Glomerular endothelial cell (primary cell): Measurements from ENCODE around the gene SMC6. TPM values are rescaled to one million over a fixed set of nuclear protein-coding genes. Genes with fewer than 3 reads are reported as not detected.

Experiments used
- DNase-seq: peaks from one replicate; pipeline ENCODE4 v3.0.0-alpha.2; 2011; ENCODE audit warnings: low read depth, low spot score; ENCODE audit errors: extremely low read depth
- total RNA-seq: library from RNA; depleted of rRNA; stranded (reverse); fragments of >200 nt; gene quantifications from 2 replicates; pipeline ENCODE4 v1.2.3, GENCODE V29; 2015

SMC6 gene
- total RNA-seq, 1 donor from 2014 or later = 26.0 TPM

DNA sequence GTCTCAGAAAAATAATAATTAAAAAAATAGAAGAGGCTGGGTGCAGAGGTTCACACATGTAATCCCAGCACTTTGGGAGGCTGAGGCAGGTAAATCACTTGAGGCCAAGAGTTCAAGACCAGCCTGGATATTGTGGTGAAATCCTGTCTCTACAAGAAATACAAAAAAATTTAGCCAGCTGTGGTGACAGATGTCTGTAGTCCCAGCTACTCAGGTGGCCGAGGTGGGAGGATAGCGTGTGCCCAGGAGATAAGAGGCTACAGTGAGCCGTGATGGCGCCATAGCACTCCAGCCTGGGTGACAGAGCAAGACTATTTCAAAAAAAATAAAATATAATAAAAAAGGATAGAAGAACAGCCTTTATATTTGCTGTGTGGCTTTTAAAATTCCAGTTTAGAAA lies 35.9 kb downstream of the SMC6 start:
- DNase-seq = no peak

DNA sequence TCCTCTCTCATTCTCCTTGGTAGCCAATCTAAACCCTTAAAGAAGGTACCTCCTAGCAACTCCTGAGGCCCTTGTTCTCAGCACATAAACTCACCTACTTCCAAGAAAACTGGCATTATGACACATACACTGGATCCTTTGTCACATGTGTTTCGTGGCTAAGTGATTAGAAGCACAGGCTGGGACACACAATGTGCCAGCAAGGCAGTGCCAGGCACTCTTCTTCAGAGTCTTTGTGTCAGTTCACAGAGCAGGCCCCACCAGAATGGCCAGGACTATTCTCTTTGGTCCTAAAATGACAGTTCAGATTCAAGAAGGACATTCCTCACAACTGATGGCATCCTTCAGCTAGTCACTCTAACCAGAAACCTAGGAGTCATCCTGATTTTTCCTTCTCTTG lies 40.3 kb downstream of the SMC6 start:
- no peak for DNase-seq

DNA sequence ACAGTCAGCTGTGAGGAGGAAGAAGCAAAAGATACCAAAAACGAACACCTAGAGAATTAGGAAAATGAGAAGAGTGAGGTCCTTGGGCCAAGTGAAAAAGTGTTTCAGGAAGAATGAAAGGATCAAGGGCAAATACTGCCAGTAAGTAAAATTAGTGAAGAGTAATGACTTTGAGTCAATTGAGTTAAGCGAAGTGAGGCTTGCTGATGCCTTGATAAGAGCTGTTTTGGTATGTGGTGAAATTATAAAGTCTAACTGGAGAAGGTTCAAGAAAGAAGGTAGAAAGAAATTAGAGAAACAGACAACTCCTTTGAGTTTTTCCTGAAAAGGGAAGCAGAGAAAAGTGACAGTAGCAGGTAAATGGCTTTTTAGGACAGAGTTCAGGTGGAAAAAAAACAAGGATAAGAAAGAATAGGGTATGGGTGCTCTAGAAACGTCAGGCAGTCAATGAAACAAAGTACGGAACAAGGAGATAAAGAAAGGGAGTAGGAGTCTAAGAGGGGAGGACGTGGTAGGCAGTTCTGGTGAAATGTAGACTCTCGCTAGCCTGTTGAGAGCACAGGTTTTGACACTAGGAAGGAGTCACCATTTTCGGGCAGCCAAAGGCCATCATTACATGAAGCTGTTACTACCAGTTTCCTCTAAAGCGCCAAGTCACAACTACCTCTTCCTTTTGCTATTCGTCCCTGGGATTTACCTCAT lies 42.9 kb downstream of the SMC6 start:
- DNase-seq = no peak

DNA sequence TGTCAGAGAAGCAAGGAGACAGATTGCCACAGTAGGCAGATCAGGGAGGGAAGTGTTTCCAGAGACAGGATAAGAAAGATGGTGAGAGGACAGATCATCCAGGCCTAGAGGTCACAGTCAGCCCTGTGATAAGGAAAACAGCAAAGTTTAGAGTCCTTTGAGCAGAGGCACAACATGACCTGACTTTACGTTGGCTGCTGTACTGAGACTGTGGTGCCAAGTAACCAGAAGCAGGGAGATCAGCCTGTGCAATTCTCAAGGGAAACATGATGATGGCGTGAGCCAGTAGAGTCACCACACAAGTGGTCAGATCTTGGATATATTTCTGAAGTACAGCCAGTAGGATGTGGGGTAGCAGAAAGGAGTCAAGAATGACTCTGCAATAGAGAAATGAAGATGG lies 43.7 kb downstream of the SMC6 start:
- no peak for DNase-seq

DNA sequence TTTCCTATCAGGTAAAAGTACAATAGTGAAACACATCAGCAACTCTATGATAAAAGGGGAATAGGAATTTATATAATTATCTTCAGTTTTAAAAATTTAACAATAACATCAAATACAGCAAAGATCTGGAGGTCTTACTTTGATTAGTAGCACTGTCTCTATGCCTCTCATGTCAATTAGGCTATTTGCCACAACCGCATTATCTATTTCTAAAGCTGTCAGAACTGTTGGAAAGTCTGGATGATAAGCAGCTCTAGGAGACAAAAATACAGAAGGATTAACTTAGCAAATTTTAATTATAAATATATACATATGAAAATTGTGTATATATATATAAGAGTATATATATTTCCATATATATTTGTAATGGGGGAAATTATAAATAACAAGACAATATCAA lies 45.1 kb downstream of the SMC6 start:
- DNase-seq = no peak

DNA sequence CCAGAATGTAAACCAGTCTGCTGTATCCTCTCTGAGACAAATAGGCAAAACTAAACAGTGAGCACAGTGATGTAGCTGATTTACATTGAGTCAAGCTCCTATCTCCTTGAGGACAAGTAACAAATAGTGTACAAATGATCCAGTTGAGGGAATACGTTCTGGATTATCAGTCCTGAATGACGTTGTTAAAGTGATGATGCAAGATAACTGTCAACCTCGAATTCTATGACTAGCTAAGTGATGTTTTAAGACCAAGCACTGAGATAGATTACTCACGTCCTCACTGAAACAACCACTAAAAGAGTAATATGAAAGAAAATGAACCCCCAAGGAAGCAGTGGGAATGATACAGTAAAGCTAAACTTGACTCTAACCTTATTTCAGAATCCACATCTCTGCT lies 46.8 kb downstream of the SMC6 start:
- no peak for DNase-seq

DNA sequence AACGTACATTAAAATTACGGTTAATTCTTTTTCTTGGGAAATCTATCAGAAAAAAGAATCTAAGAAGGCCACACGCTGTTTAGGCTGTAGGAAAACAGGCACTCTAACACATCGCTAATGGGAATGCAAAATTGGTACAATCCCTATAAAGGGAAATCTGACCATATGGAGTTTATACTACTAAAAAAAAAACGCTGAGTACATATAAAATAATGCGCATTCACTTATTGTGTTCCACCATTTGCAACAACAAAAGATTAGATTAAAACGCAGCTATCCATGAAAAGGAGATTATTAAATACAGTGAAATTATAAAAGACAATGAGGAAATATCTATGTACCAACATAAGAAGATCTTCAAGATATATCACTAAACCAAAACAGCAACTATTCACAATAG lies 62.8 kb downstream of the SMC6 start:
- no peak for DNase-seq

DNA sequence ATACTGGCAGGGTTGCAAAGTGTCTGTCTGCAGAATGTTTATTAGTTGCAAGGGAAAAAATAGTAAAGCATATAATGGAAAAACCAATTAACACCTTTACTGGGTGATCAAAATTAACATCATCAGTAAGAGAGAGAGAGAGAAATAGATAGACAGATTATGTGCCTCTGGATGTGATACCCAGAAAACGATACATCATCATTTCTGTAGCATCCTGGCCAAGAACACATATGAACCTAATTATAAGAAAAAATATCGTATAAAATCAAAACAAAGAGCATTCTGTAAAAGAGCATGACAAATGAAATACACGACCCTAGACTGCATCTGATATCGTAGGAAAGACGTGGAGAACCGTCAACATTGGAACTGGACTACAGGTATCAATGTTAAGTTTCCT lies 64.6 kb downstream of the SMC6 start:
- no peak for DNase-seq

DNA sequence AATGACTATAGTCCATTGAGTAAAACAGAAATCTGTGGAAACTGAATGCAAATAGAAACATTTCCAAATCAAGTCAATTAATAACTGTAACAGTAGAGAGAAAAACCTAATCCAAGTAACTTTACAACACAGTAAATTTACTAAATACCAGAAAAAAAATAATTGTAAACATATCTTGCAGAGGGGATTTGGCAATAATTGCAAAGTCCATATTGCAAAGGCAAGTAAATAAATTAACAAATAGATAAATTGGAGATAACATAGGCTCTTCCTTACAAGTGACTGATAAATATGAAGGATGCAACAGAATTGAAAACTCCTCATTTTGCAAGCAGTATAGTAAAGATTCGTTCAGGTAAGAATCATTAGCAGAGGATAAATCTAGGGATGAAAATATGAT lies 65.0 kb downstream of the SMC6 start:
- DNase-seq = no peak

DNA sequence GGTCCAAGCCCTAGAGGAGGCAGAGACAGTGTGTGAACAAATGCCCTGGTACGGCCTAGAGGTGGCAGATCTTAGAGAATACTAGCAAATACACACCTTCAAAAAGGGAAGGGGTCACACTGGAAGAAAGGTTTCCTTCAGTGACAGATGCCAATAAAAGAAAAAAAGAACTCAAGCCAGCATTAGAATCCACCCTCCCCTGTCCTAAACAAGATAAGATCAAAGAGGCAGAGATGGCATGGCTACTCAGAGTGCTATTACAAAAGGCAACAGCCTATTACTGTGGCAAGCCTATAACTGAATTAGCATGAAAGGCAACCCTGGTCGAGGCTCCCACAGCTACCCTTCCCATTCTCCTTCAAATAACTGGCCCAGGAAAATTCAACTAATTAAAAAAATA lies 69.6 kb downstream of the SMC6 start:
- no peak for DNase-seq

DNA sequence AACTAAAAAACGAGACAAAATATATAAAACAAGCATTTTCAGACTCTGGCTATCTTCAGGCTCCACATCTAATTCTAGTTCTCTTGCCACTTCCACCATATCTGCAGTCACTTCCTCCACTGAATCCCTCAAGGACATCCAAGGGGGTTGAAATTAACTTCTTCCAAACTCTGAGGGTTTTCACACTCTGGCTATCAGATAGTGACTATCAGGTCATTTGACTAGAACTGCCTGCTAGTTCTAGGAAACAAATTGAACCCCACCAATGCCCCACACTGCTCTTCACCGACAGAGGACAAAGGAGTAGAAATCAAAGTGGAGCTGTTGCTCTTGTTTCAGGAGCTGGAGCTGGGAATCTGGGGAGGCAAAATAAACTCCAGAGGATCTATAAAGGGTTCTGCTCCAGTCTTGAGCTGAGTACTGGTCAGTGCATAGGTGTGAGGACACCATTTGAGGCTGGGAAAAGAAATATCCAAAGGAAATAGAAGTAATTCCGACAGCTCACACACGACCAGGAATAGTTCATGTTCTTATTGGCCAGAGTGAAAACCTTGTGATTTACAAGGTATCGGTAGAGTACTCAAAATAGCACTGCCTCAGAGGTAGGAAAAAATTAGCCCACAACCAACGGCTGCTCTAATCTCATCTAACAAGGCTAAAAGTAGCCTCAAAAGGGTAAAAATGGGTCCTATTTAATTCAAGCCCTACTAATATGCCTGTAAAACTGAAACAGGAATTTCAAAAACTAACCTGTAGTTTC lies 71.3 kb downstream of the SMC6 start:
- no peak for DNase-seq

DNA sequence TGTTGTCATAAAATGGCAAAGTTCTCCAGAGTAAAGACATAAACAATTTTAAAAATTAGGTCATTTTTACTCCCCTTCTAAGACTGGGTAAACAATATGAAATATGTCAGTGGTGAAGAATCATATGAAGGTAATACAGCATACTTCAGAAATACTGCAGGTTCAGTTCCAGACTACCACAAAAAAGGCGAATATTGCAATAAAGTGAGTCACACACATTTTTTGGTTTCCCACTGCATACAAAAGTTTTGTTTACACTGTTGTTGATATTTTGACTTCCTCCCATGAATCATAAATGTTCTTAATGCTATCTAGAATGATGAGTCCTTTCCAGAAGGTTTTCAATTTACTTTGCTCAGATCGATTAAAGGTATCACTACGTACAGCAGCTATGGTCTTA lies 73.5 kb downstream of the SMC6 start:
- DNase-seq = no peak

DNA sequence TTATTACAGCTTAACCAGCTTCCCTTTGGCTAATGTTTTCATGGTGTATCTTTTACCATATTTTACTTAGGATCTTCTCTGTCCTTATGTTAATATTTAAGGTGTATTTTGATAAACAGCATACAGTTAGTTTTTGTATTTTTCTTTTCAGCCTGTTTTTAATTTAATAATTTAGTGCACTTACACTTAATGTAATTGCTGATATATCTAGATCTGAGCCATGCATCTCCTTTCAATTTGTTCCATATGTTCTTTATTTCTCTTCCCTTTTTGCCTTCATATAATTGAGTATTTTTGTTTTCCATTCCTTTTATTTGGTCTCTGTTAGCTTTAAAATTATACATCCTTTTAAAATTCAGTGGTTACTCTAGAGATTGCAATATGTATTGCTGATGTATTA lies 78.8 kb downstream of the SMC6 start:
- no peak for DNase-seq

DNA sequence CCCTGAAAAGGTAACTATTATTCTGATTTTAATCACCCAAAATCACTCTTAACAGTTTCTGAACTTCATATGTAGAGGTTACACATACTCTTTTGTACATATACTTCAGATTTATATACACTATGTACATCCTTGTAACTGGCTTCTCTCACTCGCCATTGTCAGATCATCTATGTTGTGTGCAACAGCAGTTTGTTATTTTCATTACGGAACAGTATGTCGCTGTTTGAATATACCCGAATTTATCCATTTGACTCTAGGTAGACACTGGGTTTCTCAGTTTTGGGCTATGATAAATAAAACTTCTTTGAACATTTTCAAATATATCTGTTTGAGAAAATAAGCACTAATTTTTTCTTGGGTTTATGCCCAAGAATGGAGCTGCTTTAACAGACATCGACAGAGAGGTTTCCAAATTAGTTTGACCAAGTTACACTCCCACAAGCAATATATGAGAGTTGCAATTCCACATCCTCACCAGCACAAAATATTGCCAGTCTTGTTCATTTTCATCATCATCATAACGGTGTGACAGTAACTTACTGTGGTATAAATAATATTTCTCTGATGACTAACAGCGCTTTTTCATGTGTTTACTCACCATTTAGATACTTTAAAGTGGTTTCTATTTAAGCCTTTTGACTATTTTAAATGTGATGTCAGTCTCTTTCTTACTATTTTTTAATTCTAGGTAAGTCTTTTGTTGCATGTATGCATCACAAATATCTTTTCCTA lies 80.9 kb downstream of the SMC6 start:
- no peak for DNase-seq

DNA sequence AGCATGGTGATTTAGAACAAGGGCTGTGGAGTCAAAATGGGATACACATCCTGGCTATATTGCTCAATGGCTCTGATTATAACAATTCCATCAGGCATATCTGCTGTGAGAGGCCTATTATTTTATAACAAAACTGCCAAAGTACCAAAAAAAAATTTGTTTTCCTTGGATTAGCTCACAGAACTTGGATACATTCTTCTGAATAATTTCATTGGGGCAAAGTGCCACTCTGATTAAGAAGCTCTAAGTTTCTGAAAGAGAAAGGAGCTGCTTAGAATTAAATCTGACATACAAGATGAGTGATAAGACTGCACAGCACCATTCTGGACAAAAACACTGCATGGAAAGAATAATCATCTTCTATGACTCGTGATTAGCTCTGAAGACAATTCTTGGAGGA lies 85.7 kb downstream of the SMC6 start:
- DNase-seq = no peak

DNA sequence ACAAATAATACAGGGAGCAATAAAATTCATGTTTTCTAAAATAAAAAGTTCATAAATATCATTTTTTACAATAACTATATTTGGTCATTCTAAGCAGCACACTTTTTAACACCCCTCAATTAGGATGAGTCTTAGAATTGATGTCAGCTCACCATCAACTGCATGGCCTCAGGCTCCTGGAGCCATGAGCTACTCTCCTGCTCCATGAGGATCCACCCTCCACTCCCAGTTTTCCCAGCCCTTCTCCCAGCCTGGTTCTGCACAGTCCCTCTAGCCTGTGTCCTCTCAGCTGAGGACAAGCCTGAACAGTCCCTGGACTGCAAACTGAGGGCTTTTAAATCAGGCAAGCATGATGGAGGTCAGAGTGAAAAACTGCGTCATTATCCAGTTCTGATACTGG lies 89.1 kb downstream of the SMC6 start:
- no peak for DNase-seq

DNA sequence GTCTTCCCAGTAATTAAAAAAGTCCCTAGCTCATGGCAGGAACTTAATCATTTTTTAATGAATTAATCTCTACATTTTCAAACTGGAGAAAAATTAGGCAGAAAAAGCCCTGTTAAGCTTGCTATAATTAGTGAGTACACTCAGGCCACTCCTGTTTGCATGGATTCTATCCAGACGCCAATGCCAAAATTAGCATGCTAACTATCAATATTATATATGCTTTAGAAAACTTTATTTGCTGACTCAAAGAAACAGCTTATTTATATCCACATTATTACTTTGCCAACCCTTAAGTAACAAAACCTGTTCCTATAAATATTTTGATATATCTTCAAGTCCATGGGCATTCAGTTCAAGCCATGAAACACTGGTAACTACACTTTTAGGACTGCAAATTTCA lies 90.9 kb downstream of the SMC6 start:
- no peak for DNase-seq

DNA sequence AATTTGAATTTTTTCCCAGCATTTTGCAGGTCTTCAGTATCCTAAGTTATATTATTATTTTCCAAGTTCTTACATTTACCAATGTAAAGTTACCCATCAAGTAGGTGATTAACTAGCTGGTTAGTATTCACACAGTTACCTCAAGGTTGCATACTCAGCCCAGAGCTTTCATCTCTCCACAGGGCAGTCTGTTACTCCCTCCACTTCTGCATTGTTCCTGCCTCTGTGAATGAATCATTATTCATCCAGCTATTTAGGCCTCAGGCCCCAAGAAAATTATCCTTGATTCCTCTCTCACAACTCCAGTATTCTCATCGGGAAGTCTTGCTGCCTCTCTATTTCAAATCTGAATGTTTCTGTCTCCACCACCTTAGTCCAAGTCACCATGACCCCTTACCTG lies 92.2 kb downstream of the SMC6 start:
- DNase-seq = no peak

DNA sequence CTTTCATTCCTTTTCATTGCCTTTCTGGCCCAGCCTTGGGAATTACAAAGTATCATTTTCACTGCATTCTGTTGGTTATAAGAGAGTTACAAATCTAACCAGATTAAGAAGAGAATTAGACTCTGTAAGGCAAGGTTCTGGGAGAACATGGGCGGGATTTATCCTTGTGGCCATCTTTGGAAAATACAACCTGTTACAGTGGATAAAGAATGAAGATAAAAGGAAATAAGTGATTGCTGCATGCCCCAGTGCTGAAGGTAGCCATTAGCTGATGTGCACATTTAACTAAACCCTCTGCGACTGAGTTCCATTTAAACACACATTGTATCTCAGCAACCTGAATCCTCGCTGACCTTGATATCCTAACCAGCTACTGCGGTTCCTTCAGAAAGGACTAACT lies 93.4 kb downstream of the SMC6 start:
- no peak for DNase-seq

DNA sequence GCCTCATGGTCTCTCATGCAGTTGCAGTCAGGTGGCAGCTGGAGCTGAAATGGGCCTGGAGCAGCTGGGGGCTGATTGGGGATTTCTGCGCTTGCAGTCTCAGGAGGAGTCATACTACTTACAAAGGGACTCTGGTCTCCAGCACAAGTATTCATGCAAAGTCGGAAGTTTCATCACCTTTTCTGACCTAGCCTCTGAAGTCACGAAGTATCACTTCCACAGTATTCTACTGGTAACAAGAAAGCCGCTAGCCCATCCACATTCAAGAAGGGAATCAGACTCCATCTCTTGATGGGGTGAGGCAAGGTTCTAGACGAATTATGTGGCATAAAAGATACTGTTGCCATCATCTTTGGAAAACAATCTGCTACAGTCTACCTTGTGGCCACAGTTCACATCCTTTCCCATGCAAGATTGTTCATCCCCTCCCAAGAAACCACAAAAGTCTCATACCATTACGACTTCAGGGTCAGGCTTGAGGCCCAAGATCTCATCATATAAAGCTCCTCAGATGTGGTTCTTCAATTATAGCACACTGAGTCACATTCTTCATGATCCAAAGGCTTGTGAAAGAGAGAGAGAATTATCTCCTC lies 95.3 kb downstream of the SMC6 start:
- no peak for DNase-seq

DNA sequence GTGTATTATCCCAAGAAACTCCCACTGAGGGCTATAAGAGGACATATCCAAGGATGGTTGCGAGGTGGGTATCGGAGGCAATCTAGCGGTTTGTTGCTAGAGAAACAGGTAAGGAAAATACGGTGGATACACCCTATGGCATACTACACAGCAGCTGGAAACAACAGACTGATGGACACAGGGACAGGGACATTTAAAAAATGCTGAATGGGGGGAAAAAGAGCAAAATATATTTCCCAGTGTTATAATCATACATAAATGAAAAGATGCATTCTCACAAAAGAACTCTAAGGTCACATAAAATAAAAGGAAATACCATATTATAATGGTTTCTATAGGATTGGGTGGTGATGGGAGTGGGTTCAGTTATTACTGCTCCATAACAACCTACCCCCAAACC lies 95.9 kb downstream of the SMC6 start:
- DNase-seq = no peak
